GM18502 (cell line): ENCODE results near the gene IGFN1.

Source experiments
- ATAC-seq: cut with Tn5 transposase; IDR thresholded peaks from one replicate; pipeline ENCODE4 v1.9.1; 2021; ENCODE audit warnings: mild to moderate bottlenecking; ENCODE audit not compliant: unreplicated experiment, poor library complexity

IGFN1 gene

GRCh38 chr1:201215531-201216357 lies 25.1 kb downstream of the IGFN1 start:
- no peak for ATAC-seq

DNA sequence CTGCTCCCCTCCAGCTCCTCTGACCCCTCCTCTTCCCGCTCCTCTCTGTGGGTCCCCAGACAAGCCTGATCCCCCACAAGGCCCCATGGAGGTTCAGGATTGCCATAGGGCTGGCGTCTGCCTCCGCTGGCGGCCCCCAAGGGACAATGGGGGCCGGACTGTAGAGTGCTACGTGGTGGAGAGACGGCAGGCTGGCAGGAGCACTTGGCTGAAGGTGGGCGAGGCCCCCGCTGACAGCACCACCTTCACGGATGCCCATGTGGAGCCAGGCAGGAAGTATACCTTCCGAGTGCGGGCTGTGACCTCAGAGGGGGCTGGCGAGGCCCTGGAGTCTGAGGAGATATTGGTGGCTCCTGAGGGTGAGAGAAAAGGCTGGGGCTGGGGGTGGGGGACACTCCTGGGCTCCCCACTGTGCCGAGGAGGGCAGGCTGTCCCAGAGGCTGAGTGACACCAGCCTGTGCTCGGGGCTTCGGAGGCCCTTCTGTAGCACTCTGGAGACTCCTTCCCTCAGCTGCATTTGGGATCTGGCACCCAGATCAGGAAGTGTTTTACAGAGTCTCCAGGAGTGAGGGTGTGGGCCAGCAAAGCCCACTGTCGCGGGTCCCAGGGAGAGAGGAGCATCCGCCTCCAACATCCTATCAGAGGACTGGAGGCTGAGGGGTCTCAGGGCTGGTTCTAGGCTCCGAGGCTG lies 25.9 kb downstream of the IGFN1 start:
- no peak for ATAC-seq

GRCh38 chr1:201217146-201217545 lies 26.5 kb downstream of the IGFN1 start:
- ATAC-seq = no peak

- no peak for ATAC-seq
Measured at GRCh38 chr1:201217851-201218250, 27.2 kb downstream of the IGFN1 start.

GRCh38 chr1:201218409-201218808 lies 27.8 kb downstream of the IGFN1 start:
- no peak for ATAC-seq

DNA sequence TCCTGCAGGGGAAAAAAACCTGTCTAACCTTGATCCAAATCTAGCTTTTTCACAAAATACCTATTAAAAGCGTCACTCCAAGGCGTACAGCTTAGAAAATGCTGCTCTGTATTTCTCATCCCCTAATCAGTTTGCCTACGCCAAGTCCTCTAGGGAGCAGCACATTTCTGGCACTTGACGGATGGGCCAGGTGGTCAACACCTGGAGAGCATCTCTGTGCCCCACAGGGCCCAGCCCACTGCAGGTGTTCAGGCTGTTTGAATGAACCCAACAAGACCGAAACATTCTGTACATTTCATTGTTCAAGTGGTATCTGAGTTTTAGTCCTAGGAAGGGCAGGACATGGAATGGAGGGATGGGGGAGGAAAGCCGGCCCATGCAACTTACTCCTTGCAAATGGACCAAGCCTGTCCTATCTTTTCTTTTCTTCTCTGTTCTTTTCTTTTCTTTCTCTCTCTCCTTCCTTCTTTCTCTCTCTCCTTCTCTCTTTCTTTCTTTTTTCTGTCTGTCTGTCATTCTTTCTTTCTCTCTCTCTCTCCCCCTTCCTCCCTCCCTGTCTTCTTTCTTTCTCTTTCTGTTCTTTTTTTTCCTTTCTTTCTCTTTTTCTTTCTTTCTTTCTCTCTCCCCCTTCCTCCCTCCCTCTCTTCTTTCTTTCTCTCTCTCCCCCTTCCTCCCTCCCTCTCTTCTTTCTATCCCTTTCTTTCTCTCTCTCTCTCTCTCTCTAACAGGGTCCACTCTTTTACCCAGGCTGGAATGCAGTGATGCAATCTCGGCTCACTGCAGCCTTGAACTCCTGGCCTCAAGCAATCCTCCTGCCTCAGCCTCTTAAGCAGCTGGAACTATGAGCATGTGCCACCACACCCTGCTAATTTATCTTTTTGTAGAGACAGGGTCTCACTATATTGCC lies 29.1 kb downstream of the IGFN1 start:
- ATAC-seq = no peak

GRCh38 chr1:201220388-201220715 lies 29.7 kb downstream of the IGFN1 start:
- no peak for ATAC-seq

GRCh38 chr1:201221201-201221846 lies 30.7 kb downstream of the IGFN1 start:
- no peak for ATAC-seq

GRCh38 chr1:201222125-201222524 lies 31.5 kb downstream of the IGFN1 start:
- ATAC-seq = no peak

- ATAC-seq = no peak
Measured at GRCh38 chr1:201223852-201224665, 33.4 kb downstream of the IGFN1 start.

DNA sequence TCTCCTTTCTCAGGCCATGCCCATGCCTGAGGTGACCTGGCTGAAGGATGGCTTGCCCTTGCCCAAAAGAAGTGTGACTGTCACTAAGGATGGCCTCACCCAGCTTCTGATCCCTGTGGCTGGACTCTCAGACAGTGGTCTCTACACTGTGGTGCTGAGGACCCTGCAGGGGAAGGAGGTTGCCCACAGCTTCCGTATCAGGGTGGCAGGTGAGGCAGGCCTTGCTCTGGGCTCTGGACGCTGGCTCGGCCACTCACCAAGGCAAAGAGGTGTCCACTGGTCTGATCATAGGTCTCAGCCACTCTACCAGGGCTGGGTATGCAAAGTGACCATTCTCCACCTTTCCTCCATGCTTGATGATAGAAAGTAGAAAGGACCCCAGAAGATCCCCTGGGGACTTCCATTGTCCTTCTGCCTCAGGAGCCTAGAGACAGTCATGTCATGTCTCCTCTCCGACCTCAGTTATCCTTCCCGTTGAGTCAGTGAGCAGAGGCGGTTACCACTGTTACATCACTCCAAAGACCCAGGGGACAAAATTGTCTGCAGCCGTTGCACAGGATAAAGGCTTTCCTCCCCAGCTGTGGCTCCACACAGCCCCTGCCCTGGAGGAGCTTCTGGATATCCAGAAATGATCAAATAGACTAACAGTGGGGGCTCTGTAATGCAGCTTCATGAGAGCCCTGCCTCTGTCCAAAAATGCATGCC lies 34.2 kb downstream of the IGFN1 start:
- no peak for ATAC-seq

- no peak for ATAC-seq
Measured at GRCh38 chr1:201226178-201226514, 35.5 kb downstream of the IGFN1 start.

DNA sequence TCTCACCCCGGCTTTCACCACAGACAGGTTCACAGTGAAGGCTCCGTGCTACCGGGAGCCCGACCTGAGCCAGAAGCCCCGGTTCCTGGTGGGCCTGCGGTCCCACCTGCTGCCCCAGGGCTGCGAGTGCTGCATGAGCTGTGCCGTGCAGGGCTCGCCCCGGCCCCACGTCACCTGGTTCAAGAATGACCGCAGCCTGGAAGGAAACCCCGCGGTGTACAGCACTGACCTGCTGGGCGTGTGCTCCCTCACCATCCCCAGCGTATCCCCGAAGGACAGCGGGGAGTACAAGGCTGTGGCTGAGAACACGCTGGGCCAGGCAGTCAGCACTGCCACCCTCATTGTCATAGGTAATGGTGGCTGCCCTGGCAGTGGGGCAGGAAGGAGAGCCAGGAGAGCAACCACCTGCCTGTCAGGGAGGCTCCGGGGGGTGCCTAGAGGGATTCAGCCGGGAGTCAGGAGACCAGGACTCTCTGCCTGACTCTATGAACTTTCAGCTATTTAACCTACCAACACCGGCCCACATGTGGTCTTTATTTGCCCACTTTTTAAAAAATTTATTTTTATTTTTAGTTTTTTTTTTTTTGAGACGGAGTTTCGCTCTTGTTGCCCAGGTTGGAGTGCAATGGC lies 36.4 kb downstream of the IGFN1 start:
- ATAC-seq = no peak

DNA sequence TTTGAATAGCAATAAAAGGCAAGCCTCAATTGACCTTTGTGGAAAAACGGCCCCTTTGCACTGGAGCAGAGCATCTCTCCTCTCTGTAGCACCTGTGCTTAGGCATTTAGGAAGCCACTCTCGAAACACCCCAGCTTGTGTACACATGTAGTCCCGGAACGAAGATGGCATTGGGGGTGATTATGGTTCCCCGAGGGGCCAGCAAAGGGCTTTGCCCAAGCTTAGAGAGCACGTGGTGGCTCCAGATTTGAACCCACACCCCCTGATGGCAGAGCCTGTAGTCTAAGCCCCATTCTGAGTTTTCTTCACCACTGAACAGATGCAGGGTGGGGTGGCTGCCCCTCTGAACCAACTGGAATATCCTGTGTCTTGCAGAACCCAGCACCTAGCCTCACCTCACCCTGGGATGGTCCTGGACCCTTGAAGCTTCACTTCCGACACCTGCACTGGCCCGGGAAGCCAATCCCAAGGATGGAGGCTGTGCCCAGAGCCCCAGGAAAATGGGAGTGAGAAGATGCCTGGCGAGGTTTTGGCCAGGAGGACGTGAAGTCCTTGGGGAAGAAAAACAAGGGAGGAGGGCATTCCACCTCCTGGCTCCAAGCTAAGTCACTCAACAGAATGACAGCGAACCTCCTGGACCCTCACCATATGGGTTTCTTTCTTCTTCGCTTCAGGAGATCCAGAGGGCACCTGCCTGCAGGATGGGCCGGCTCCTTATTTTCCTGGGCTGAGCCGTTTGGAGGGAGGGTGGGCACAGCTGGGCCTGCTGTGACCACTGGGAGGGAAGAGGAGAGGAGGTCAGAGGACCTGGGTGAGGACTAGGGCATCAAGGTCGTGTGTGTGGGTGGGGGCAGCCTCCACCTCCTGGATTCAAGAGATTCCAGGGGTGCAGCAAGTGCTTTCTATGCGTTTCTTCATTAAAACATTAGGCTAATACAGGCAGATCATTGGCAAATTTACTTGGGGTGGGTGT lies 37.7 kb downstream of the IGFN1 start:
- no peak for ATAC-seq

DNA sequence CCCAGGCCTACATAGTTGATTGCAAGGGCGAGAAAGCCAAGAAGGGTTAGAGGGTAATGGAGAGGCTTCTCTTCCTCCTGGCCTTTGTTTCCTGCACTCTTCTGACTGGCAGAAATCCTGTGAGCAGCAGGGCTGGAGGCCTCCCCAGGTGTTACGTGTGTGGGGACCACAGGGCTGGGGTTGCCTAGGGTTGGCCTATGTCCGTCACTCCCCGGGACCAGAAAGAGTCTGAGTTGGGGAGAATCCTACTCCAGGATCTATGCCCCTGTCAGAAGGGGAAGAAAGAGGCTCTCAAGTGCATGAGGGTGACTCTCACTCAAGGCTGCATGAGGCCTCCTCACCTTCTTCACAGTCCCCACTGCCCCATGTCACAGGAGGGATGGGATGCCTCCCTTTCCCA lies 38.5 kb downstream of the IGFN1 start:
- no peak for ATAC-seq

GRCh38 chr1:201229771-201230635 lies 39.4 kb downstream of the IGFN1 start:
- no peak for ATAC-seq

DNA sequence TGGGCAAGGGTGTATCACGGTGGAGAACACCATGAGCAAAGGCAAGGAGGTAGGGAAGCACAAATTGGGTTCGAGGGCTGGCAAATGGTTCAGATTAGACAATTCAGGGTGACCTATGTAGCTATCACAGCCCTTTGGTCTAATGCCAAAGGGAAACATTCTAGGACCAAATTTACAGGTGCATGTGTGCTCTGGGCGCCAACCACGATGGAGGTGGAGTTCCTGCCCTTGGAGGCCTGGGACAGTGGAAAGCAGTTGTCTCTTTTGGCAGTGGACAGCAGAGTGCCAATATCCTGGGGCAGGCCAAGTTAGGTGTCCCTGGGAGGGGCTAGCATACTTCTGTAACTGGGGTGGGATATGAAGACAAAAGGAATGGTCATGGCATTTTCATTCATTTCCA lies 40.1 kb downstream of the IGFN1 start:
- no peak for ATAC-seq
